ENCODE results near the gene HOMER1.

Gene HOMER1

GRCh38 chr5:79512049-79512448 is 1.9 kb downstream of the HOMER1 start:
- Histone ChIP-seq H3K9me2 (replicated peaks; ENCODE audit: control insufficient read depth, low read length) (no peaks in the 10 kb centered on the region), H3K79me2 (ENCODE audit: control insufficient read depth, low read length) (no peaks in the 10 kb centered on the region), H3K27me3 (ENCODE audit: control insufficient read depth, low read length) (peaks cover 46% of the 10 kb centered on the region), H3F3A (ENCODE audit: control insufficient read depth, insufficient read depth) (peaks cover 14% of the 10 kb centered on the region), H4K20me1 (ENCODE audit: control insufficient read depth, insufficient read depth, low read depth, low read length) (no peaks in the 10 kb centered on the region), H3K9me3 (ENCODE audit: control insufficient read depth, insufficient read depth, low read length) (no peaks in the 10 kb centered on the region), H3K36me3 (ENCODE audit: control insufficient read depth, low read length) (no peaks in the 10 kb centered on the region), H3K4me3 (ENCODE audit: low read length) (peak overlapping the region; percentile 9; the same call in 1 of the 2 replicates), H3K4me1 (ENCODE audit: control insufficient read depth, low read length) (peaks cover 27% of the 10 kb centered on the region), H3K4me2 (ENCODE audit: low read length) (peak overlapping the region; percentile 70), H3K27ac (ENCODE audit: low read depth, low read length) (no peak overlapping the region)
- TF ChIP-seq CTCF (IDR thresholded peaks at IDR 0.05; ENCODE audit: low read depth, low read length, poor library complexity, severe bottlenecking) (no peak), EZH2phosphoT487 (IDR thresholded peaks at IDR 0.05; ENCODE audit: borderline replicate concordance, low read length) (no peak)

- peaks cover 46% of the 10 kb centered on the region for H3K27me3 ChIP-seq (ENCODE audit: control insufficient read depth, low read length)
- no peak overlapping the region for H3K4me2 ChIP-seq (ENCODE audit: low read length)
- H3F3A ChIP-seq (ENCODE audit: control insufficient read depth, insufficient read depth): peaks cover 11% of the 10 kb centered on the region
- no peak for TF ChIP-seq EZH2phosphoT487 (IDR thresholded peaks at IDR 0.05; ENCODE audit: borderline replicate concordance, low read length)
- H3K9me3 ChIP-seq (ENCODE audit: control insufficient read depth, insufficient read depth, low read length): no peaks in the 10 kb centered on the region
- H3K79me2 ChIP-seq (ENCODE audit: control insufficient read depth, low read length): no peaks in the 10 kb centered on the region
- no peak overlapping the region for H3K4me3 ChIP-seq (ENCODE audit: low read length)
- H3K9me2 ChIP-seq (replicated peaks; ENCODE audit: control insufficient read depth, low read length): no peaks in the 10 kb centered on the region
- H3K27ac ChIP-seq (ENCODE audit: low read depth, low read length): no peak overlapping the region
- H3K4me1 ChIP-seq (ENCODE audit: control insufficient read depth, low read length): peaks cover 27% of the 10 kb centered on the region
- no peaks in the 10 kb centered on the region for H3K36me3 ChIP-seq (ENCODE audit: control insufficient read depth, low read length)
- no peaks in the 10 kb centered on the region for H4K20me1 ChIP-seq (ENCODE audit: control insufficient read depth, insufficient read depth, low read depth, low read length)
These were observed 3.3 kb downstream of the HOMER1 start for GRCh38 chr5:79510638-79511037.

GRCh38 chr5:79509244-79509885 is 4.6 kb downstream of the HOMER1 start:
- no peak overlapping the region for H3K27ac ChIP-seq (ENCODE audit: low read depth, low read length)
- H3K36me3 ChIP-seq (ENCODE audit: control insufficient read depth, low read length): no peaks in the 10 kb centered on the region
- no peaks in the 10 kb centered on the region for H4K20me1 ChIP-seq (ENCODE audit: control insufficient read depth, insufficient read depth, low read depth, low read length)
- 0 out of 2 replicates have a peak, but pooled peaks cover 3% of the 10 kb centered on the region for H3F3A ChIP-seq (ENCODE audit: control insufficient read depth, insufficient read depth)
- no peak overlapping the region for H3K4me3 ChIP-seq (ENCODE audit: low read length)
- H3K9me3 ChIP-seq (ENCODE audit: control insufficient read depth, insufficient read depth, low read length): no peaks in the 10 kb centered on the region
- H3K4me2 ChIP-seq (ENCODE audit: low read length): no peak overlapping the region
- H3K4me1 ChIP-seq (ENCODE audit: control insufficient read depth, low read length): peaks cover 23% of the 10 kb centered on the region
- no peaks in the 10 kb centered on the region for H3K79me2 ChIP-seq (ENCODE audit: control insufficient read depth, low read length)
- H3K27me3 ChIP-seq (ENCODE audit: control insufficient read depth, low read length): peaks cover 41% of the 10 kb centered on the region
- no peak for TF ChIP-seq EZH2phosphoT487 (IDR thresholded peaks at IDR 0.05; ENCODE audit: borderline replicate concordance, low read length)
- no peak for TF ChIP-seq CTCF (IDR thresholded peaks at IDR 0.05; ENCODE audit: low read depth, low read length, poor library complexity, severe bottlenecking)
- no peaks in the 10 kb centered on the region for H3K9me2 ChIP-seq (replicated peaks; ENCODE audit: control insufficient read depth, low read length)

- Histone ChIP-seq H3K4me1 (ENCODE audit: control insufficient read depth, low read length) (peaks cover 23% of the 10 kb centered on the region), H3F3A (ENCODE audit: control insufficient read depth, insufficient read depth) (0 out of 2 replicates have a peak, but pooled peaks cover 3% of the 10 kb centered on the region), H3K4me2 (ENCODE audit: low read length) (no peak overlapping the region), H3K9me2 (replicated peaks; ENCODE audit: control insufficient read depth, low read length) (no peaks in the 10 kb centered on the region), H3K9me3 (ENCODE audit: control insufficient read depth, insufficient read depth, low read length) (no peaks in the 10 kb centered on the region), H4K20me1 (ENCODE audit: control insufficient read depth, insufficient read depth, low read depth, low read length) (no peaks in the 10 kb centered on the region), H3K36me3 (ENCODE audit: control insufficient read depth, low read length) (no peaks in the 10 kb centered on the region), H3K27ac (ENCODE audit: low read depth, low read length) (no peak overlapping the region), H3K79me2 (ENCODE audit: control insufficient read depth, low read length) (no peaks in the 10 kb centered on the region), H3K4me3 (ENCODE audit: low read length) (no peak overlapping the region), H3K27me3 (ENCODE audit: control insufficient read depth, low read length) (peaks cover 38% of the 10 kb centered on the region)
- no peak for TF ChIP-seq EZH2phosphoT487 (IDR thresholded peaks at IDR 0.05; ENCODE audit: borderline replicate concordance, low read length)
- TF ChIP-seq CTCF (IDR thresholded peaks at IDR 0.05; ENCODE audit: low read depth, low read length, poor library complexity, severe bottlenecking): no peak
These were observed 5.1 kb downstream of the HOMER1 start for GRCh38 chr5:79508794-79509193.
